Astrocyte (in vitro differentiated cells and primary cell): Measurements from ENCODE around the gene PCED1B.

ENCODE experiments used
- EZH2 ChIP-seq: IDR thresholded peaks from 2 replicates; pipeline ENCODE4 v1.6.1; 2012; ENCODE audit warnings: mild to moderate bottlenecking, low read length, inconsistent platforms; ENCODE audit not compliant: insufficient read depth
- TF ChIP-seq, protein P1 (sequence below): IDR thresholded peaks from 2 replicates; pipeline ENCODE4 v1.5.1; 2011; ENCODE audit warnings: low read depth, mild to moderate bottlenecking, inconsistent platforms, low read length, moderate library complexity; ENCODE audit not compliant: insufficient read depth

DNA sequence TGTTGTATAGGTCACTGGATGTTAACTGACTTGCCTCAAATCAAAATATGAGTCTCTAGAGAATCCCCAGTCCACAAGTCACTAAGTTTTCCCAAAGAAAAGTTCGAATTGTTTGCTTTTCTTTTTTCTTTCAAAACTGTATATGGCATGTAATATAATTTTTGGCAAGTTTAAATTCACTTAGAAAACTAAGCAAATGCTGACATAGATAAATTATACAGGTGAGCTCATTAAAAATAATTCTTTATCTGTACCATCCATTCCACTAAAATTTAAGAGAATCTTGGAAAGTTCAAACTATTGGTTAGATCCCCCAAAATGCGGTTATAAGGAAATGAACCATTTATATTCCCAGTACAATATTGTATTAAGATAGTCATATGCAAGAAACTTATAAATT, 145.9 kb downstream of the PCED1B start:
- TF ChIP-seq, protein P1, sequence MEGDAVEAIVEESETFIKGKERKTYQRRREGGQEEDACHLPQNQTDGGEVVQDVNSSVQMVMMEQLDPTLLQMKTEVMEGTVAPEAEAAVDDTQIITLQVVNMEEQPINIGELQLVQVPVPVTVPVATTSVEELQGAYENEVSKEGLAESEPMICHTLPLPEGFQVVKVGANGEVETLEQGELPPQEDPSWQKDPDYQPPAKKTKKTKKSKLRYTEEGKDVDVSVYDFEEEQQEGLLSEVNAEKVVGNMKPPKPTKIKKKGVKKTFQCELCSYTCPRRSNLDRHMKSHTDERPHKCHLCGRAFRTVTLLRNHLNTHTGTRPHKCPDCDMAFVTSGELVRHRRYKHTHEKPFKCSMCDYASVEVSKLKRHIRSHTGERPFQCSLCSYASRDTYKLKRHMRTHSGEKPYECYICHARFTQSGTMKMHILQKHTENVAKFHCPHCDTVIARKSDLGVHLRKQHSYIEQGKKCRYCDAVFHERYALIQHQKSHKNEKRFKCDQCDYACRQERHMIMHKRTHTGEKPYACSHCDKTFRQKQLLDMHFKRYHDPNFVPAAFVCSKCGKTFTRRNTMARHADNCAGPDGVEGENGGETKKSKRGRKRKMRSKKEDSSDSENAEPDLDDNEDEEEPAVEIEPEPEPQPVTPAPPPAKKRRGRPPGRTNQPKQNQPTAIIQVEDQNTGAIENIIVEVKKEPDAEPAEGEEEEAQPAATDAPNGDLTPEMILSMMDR: no peak
- TF ChIP-seq EZH2: no peak
